Stimulated activated CD4-positive, alpha-beta T cell treated with anti-CD3 and anti-CD28 coated beads, Interleukin-2, amount 100 ng/mL, for 24 hours (primary cell): Measurements from ENCODE around the gene CEP192.
A peak's percentile ranks its signal among the peaks of the same experiment; 100 is the strongest.
"Not testable (repeated sequence)": the region's sequence is repeated elsewhere in the genome, so short reads cannot be mapped to it uniquely, and the experiment has no call there.

Experiments
- DNase-seq, 2 donors: peaks; one replicate each; pipeline ENCODE4 v3.0.0-alpha.2; 2020

CEP192 gene, protein sequence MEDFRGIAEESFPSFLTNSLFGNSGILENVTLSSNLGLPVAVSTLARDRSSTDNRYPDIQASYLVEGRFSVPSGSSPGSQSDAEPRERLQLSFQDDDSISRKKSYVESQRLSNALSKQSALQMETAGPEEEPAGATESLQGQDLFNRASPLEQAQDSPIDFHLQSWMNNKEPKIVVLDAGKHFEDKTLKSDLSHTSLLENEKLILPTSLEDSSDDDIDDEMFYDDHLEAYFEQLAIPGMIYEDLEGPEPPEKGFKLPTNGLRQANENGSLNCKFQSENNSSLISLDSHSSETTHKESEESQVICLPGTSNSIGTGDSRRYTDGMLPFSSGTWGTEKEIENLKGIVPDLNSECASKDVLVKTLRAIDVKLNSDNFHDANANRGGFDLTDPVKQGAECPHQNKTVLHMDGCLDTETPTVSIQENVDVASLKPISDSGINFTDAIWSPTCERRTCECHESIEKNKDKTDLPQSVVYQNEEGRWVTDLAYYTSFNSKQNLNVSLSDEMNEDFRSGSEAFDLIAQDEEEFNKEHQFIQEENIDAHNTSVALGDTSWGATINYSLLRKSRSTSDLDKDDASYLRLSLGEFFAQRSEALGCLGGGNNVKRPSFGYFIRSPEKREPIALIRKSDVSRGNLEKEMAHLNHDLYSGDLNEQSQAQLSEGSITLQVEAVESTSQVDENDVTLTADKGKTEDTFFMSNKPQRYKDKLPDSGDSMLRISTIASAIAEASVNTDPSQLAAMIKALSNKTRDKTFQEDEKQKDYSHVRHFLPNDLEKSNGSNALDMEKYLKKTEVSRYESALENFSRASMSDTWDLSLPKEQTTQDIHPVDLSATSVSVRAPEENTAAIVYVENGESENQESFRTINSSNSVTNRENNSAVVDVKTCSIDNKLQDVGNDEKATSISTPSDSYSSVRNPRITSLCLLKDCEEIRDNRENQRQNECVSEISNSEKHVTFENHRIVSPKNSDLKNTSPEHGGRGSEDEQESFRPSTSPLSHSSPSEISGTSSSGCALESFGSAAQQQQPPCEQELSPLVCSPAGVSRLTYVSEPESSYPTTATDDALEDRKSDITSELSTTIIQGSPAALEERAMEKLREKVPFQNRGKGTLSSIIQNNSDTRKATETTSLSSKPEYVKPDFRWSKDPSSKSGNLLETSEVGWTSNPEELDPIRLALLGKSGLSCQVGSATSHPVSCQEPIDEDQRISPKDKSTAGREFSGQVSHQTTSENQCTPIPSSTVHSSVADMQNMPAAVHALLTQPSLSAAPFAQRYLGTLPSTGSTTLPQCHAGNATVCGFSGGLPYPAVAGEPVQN (N-terminal part only)

DNA sequence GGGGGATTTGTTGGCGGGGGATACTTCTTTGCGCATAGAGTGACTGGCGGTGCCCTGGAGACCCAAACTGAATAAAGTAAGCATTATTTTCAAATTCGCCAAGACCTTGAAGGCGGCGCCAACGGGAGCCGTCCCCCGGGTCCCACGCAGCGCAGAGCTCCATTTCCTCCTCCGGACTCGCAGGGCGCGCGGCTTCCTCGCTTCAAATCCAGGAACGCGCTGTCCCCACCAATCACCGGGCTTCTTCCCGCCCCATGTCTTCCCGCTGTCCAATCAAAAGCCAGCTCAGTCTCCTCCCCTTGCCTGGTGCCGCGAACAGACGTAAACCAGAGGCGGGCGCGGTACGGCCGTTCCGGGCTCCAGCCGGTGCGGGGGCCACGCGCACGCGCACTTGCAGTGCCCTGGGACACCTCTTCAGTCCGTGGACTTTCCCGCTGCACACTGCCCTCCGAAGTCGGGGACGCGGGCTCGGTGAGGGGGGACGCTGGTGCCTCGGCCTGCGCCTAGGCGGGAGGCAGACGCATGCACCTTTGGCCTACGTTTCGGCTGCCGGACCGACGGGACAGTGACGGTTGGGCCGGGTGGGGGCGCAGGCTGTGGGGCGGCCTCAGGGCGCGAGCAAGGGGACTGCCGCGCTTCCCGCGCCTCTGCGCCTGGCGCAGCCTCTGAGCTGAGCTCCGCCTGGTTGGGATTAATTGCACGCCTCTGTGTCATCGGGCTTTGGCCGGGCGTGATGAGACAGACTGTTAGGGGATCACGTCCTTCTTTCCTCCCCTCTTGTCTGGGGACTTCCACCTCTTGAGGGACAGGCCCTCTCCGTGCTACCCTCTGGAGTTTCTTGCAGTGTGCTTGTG is at the start of gene CEP192:
TSS of gene CEP192 (plus strand) at position 396 of the 854 bp plus-strand sequence. CDS start 8,063 bp downstream, outside the sequence.
- peak; percentile 96 to 97 for DNase-seq

DNA sequence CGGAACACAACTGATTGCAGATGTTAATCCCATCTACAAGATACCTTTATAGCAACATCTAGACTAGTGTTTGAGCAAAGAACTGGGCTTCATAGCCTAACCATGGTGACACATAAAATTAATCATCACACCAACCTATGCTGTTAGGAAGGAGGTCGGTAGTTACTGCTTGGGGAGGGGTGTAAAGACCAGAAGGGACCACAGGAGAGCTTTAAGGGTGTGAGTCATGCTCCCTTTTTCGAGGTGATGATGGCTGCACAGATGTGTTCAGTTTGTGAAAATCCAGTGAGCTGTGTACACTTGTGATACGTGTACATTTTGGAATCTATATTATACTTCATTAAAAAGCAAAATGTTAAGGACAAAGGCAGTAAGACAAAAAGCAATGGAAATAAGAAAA is 47.9 kb upstream of the CEP192 start:
- no peak for DNase-seq

DNA sequence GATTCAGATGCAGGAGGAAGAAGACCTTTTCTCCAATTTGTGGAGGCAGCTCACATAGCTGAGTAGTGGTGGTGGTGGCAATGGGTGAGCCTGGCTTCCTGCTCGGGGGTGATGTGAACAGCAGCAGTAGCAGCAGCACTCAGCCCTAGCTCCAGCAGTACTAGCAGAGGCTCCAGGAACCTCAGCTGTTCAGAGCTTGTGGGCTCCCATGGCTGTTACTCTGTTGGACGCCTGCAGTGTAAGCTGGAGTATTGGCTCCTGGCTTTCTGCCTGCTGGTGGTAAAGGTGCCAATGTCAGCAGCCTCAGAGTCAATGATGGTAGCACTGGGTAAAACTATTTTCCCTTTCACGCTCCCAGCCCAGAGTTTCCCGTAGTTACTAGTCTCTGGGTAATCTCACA is 46.5 kb upstream of the CEP192 start:
- DNase-seq: no peak

DNA sequence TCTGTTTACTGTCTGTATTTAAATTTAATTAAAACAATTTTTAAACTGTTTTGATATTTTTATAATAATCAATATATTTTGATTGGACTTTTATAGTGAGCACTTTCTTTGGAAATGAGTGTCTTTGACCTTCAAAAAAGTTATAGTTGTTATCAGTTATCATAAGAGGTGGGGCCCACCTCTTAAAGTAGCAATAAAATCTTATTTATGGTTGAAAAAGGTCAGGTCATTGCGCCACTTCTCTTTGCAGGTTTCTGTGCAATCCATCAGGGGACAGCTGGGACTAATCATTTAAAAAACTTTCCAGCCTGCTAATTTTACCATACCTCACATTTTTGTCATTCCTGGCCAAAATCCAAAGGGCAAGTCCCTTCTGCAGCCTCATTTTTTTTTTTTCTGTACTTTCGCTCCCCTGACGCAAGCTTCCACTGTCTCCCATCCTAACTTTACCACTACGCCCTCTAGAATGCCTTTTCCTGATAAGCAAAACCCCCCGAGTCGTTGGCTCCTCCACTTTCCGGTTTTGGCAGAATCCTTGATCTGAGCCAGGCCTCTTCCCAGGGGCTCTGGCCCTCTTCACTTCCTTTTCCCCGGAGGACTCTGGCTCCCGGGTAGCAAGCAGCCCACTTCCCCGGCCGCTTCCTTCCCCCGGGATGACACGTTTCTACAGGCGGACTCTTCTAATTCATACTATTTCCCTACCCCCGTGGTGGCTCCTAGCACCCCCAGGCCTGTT is 44.4 kb upstream of the CEP192 start:
- no peak for DNase-seq

DNA sequence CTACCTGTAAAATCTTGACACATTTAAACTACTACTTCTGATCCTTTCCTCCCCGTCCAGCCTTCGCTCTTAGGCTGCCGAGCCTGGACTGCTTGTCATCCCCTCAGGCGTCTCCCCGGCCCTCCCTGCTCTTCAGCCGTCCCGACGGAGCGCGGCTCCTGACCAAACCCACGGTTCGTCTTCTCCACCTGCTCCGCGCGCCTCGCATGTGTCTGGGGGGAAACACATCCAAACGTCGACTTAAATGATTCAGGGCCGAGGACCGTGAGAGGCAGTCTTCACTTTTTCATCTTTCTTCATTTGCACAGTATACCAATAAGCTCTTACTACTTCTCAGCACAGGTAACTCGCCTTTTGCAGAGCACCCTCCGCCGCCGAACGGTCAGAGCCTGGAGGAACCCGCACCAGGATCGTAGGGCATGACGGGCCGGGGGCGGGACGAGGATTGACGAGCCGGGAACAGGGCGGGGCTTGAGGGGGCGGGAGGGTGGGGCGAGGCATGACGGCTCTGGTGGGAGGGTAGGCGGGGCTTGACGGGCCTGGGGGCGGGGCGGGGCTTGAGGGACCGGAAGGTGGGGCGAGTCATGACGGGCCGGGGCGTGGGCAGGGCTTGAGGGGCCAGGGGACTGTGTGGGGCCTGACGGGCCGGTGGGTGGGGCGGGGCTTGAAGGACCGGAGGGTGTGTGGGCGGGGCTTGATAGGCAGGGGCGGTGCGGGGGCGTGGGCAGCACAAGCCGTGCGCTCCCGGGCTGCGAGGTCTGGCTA is 43.7 kb upstream of the CEP192 start, which contains the start of gene SEH1L:
TSS of gene SEH1L (plus strand) at position 727 of the 765 bp plus-strand sequence. CDS start 111 bp downstream, outside the sequence.
- DNase-seq: peak; percentile 99 to 100

DNA sequence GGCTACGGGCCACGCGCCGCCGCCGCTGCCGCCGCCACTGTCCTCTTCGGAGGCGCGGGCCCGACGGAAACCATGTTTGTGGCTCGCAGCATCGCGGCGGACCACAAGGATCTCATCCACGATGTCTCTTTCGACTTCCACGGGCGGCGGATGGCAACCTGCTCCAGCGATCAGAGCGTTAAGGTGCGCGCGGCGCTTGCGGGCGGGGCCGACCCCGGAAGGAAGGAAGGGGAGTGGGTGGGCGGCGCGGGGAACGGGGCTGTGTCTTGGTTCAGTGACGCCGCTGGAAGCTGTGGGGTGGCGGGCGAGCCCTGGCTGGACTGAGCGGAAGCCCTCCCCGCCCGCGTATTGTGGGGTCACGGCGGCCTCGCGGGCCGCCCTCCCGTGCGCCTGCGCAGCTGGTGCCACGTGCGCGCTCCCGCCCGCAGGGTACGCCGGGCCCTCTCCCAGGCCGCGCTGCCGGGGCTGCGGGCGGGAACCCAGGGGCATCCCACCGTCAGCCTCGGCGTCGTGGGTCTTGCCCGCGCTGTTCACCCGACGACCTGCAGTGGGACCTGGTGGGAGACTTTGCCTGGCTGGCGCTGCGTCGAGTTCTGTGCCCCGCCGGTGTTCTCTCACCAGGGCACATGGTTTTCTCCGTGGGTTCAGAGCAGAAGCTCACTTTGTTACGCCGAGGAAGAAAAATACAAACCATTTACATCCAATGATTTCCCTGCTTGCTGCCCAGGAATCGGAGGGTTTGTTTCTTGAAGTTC is 42.9 kb upstream of the CEP192 start:
- DNase-seq: peak; percentile 98

DNA sequence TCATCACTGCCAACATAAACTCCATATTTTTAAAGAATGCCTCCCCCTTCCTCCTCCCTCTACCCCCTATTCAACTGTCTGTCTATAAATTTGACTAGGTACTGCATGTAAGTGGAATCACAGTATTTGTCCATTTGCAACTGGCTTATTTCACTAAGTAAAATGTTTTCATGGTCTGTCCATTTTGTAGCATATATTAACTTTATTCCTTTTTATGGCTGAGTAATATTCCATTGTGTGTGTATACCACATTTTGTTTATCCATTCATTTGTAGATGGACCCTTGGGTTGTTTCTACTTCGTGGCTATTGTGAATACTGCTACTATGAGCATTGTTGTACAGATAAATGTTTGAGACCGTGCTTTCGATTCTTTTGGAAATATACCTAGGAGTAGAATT is 32.7 kb upstream of the CEP192 start:
- no peak for DNase-seq

DNA sequence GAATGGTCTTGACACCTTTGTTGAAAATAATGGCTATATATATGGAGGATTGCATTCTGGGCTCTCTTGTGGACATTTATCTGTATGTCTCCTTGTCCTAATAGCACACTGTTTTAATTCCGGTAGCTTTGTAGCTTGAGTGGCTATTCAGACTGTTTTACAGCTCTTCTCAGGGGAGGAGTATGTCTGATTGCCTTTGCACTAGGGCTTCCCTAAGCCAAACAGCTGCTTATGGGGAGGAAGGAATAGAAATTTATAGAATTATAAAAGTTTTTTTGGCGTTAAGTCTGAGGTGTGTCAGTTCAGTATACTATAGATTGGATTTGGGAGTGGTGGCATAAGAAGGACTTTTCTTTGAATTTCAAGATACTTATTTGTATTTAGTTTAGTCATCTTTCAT is 30.8 kb upstream of the CEP192 start:
- DNase-seq: no peak

DNA sequence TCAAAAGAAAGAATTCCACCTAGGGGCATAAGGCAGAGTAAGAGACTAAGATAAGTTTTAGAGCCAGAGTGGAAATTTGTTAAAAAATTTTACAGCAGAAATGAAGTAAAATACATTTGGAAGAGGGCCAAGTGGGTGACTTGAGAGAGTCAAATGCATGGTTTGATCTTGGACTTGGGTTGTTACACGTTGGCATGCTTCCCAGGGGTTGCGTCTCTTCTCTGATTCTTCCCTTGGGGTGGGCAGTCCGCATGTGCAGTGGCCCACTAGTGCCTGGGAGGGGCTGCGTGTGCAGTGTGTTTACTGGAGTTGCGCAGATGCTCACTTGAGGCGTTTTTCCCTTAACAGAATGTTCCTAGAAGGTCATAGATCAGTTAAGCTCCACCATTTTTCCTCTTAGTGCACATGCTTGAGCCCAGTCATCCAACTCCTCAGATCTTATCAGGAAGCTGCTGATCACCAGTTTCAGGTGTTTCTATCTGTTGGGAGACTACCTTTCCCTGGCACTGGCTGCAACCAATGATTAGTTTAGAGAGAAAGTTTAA is 30.2 kb upstream of the CEP192 start:
- DNase-seq: no peak

DNA sequence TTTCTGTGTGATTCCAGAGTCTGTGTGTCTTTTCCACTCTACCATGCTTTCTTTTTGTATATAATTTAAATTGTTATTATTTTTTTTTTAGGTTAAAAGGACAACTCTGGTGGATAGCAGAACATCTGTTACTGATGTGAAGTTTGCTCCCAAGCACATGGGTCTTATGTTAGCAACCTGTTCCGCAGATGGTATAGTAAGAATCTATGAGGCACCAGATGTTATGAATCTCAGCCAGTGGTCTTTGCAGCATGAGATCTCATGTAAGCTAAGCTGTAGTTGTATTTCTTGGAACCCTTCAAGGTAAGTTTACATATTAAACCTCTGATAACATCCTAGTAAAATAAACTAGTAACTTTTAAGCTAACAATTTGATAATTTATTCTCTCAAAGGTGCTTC is 28.1 kb upstream of the CEP192 start:
- no peak for DNase-seq

DNA sequence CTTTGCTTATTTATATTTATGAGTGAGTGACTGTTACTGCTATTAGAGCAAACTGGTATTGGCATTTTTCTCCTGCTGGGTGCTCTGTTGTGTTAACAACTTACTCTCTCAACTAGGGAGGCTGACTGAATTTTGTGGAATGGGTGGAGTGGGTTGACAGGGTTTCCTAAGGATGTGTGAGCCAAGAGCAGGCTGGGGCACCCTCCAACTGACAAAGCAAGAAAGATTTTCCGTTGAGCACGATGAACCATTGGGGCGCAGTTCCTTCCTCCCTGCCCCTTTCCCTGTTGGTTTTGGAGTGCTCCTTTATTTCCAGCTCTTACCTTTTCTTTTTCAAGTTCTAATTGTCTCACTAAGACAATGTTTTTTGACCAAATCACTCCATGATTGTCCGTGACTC is 23.0 kb upstream of the CEP192 start:
- no peak for DNase-seq

DNA sequence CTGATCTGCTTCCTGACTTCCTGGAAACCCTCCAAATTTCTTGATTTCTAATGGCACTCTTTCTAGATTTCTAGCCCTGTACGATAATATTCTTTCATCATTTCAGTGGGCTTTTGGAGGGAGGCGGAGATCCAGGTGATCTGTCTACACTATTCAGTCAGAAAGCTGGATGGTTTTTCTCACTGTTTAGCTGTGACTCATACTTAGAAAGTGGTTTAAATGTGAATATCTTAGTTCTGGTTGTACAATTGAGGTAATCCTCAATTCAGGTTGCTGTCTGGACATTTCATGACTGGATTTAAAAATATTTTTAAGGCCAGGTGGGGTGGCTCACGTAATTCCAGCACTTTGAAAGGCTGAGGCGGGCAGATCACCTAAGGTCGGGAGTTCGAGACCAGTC is 22.5 kb upstream of the CEP192 start:
- no peak for DNase-seq

DNA sequence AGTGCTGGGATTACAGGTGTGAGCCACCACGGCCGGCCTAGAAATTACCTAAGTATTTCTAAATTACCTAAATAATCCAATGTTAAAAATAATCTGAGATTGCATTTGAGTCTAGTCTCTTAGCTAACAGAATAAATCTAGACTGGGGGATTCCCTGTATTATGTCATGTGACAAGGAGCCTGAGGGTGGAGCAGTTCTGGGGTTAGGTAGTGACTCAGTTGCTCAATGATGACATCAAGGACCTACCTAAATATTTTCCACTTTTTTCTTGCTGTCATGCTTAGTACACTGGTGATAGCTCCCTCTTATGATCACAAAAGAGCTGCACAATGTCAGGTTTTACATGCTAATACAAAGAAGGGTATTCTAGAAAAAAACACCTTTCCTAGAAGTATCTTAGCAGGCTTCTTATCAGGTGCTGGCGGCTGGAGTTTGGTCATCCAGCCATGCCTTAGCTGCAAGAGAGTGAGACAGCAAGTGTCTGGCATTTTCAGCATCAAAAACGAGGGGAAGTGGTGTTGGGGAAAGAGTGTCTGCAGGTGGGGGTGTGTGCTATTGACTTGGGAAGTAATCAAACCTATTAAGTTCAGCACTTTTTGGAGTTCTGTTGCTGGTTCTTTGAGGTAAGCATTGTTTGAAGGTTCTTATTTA is 17.5 kb upstream of the CEP192 start:
- no peak for DNase-seq

DNA sequence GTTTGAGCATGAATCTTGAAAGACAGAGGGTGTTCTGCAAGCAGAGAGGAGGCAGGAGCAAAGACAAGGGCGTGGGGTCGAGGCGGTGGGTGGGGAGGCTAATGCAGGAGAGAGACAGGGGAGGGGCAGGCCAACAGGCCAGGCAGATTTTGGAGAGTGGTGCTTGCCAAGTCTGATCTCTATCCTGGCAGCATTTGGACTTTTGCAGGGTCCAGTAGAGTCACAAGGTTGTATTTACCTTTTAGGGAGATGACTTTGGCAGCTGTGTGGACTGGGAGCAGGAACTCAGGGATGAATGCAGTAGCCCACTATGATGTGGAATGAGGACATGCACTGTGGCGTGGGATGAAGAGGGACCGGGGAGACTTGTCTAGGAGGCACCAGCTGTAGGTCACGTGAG is 15.7 kb upstream of the CEP192 start:
- no peak for DNase-seq

DNA sequence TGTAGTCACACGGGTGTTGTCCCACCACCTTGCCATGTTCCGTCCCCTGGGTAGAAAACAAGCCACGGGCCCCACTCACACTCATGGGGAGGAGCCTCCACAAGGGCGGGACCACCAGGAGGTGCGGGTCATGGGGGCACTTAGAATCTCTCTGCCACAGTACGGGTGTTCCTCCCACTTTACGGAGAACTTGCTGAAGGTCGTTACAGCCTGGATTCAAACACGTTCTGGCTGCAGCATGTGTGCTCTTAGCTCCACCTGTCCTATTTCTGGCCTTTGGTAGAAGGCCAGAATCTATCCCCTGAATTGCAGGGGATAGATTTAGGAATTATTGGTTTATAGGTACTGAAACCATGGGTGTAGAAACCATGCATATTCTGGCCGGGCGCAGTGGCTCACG is 14.9 kb upstream of the CEP192 start:
- no peak for DNase-seq

DNA sequence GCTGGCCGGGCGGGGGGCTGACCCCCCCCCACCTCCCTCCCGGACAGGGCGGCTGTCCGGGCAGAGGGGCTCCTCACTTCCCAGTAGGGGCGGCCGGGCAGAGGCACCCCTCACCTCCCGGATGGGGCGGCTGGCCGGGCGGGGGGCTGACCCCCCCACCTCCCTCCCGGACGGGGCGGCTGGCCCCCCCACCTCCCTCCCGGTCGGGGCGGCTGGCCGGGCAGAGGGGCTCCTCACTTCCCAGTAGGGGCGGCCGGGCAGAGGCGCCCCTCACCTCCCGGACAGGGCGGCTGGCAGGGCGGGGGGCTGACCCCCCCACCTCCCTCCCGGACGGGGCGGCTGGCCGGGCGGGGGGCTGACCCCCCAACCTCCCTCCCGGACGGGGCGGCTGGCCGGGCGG is 11.1 kb upstream of the CEP192 start:
- DNase-seq: not testable (repeated sequence)

DNA sequence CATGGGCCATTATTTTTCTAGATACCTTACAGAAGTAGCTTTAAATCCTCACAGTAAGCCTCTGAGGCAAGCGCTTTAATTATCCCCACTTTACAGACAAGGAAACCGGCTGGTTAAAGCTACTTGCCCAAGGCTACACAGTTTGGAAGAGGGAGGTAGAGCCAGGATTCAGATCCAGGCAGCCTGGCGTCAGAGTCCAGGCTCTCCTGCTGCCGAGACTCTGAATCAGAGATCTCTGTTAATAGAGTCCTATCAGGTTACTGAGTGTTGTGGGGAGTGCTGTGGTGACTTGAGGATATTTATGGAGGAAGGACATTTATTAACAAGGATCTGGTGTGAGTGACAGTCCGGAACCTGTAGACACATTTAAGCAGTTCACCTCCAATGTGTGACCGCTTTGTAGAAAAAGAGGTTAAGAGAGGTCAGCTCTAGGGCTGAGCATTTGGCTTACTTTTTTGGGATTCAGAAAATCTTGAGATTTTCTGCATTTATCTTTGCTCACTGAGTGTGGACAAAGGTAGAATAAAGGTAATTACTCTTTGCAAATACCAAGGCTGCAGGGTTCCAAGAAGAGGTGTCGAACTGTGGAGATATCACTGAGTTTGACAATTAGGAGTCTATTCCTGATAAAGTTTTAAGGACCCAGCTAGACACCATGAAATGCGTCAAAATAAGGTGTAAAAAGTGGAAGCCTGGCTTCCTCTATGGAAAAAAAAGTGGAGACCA is 1.6 kb upstream of the CEP192 start:
- DNase-seq: no peak

DNA sequence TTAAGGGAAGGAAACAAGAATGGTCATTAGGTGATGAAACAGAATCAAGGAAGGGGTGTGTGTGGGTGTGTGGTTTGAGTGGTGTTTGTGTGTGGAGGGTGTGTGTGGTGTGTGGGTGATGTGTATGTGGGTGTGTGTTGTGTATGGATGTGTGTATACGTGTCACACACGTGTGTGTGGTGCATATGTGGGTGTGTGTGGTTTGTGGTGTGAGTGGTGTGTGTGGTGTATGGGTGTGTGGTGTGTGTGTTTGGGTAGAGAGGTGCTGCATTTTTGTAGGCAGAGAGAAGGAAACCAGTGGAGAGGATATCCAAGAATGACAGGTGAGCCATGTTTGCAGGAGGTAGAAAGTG is 1.1 kb upstream of the CEP192 start:
- DNase-seq: peak; percentile 36 to 53
